Measurements from ENCODE around the gene PPP1R9B. TPM values are rescaled to one million over a fixed set of nuclear protein-coding genes. Genes with fewer than 3 reads are reported as not detected.

PPP1R9B gene
- total RNA-seq, 3 donors from 2014 or later: 70.2 to 82.2 (median 76.6) TPM

- DNase-seq: no peak
- no peaks in the 10 kb centered on the region for H3K36me3 Mint-ChIP-seq (ENCODE audit: insufficient read depth)
- peaks cover 25% of the 10 kb centered on the region for H3K4me1 Mint-ChIP-seq (ENCODE audit: low read depth)
- ATAC-seq: no peak
- H3K27me3 Mint-ChIP-seq (ENCODE audit: low read depth): peaks cover 2% of the 10 kb centered on the region
- H3K9me3 Mint-ChIP-seq: no peaks in the 10 kb centered on the region
- no peak overlapping the region for H3K4me3 Mint-ChIP-seq
Measured at GRCh38 chr17:50182783-50183420, 32.4 kb upstream of the PPP1R9B start.

GRCh38 chr17:50181591-50182560, 31.4 kb upstream of the PPP1R9B start:
- Mint-ChIP-seq H3K9me3 (no peaks in the 10 kb centered on the region), H3K4me3 (no peak overlapping the region), H3K36me3 (ENCODE audit: insufficient read depth) (no peaks in the 10 kb centered on the region), H3K27me3 (ENCODE audit: low read depth) (no peaks in the 10 kb centered on the region), H3K4me1 (ENCODE audit: low read depth) (peaks cover 25% of the 10 kb centered on the region)
- ATAC-seq: no peak
- DNase-seq: no peak

GRCh38 chr17:50181144-50181543, 30.7 kb upstream of the PPP1R9B start:
- Mint-ChIP-seq H3K4me3 (no peak overlapping the region), H3K36me3 (ENCODE audit: insufficient read depth) (no peaks in the 10 kb centered on the region), H3K27me3 (ENCODE audit: low read depth) (no peaks in the 10 kb centered on the region), H3K4me1 (ENCODE audit: low read depth) (peaks cover 25% of the 10 kb centered on the region), H3K9me3 (no peaks in the 10 kb centered on the region)
- DNase-seq (no peak), ATAC-seq (no peak)

GRCh38 chr17:50180620-50181019, 30.1 kb upstream of the PPP1R9B start:
- DNase-seq: no peak
- H3K4me3 Mint-ChIP-seq: no peak overlapping the region

GRCh38 chr17:50180111-50180510, 29.6 kb upstream of the PPP1R9B start:
- H3K4me1 Mint-ChIP-seq (ENCODE audit: low read depth): peaks cover 25% of the 10 kb centered on the region
- no peaks in the 10 kb centered on the region for H3K27me3 Mint-ChIP-seq (ENCODE audit: low read depth)
- no peaks in the 10 kb centered on the region for H3K9me3 Mint-ChIP-seq
- ATAC-seq (no peak), DNase-seq (no peak)
- no peak overlapping the region for H3K4me3 Mint-ChIP-seq
- H3K36me3 Mint-ChIP-seq (ENCODE audit: insufficient read depth): no peaks in the 10 kb centered on the region

More at GRCh38 chr17:50180620-50181019, 30.1 kb upstream of the PPP1R9B start:
- H3K36me3 Mint-ChIP-seq (ENCODE audit: insufficient read depth): no peaks in the 10 kb centered on the region
- no peaks in the 10 kb centered on the region for H3K27me3 Mint-ChIP-seq (ENCODE audit: low read depth)
- peaks cover 25% of the 10 kb centered on the region for H3K4me1 Mint-ChIP-seq (ENCODE audit: low read depth)
- no peaks in the 10 kb centered on the region for H3K9me3 Mint-ChIP-seq
- ATAC-seq: no peak

GRCh38 chr17:50177983-50178834, 27.7 kb upstream of the PPP1R9B start:
- peak; percentile 84 to 86 for ATAC-seq
- no peak overlapping the region for H3K4me3 Mint-ChIP-seq
- H3K36me3 Mint-ChIP-seq (ENCODE audit: insufficient read depth): no peaks in the 10 kb centered on the region
- no peaks in the 10 kb centered on the region for H3K9me3 Mint-ChIP-seq
- peak; percentile 47 for DNase-seq
- peaks cover 13% of the 10 kb centered on the region for H3K4me1 Mint-ChIP-seq (ENCODE audit: low read depth)
- no peaks in the 10 kb centered on the region for H3K27me3 Mint-ChIP-seq (ENCODE audit: low read depth)

GRCh38 chr17:50177476-50177875, 27.0 kb upstream of the PPP1R9B start:
- peaks cover 9% of the 10 kb centered on the region for H3K4me1 Mint-ChIP-seq (ENCODE audit: low read depth)
- ATAC-seq (no peak), DNase-seq (no peak)
- H3K36me3 Mint-ChIP-seq (ENCODE audit: insufficient read depth): no peaks in the 10 kb centered on the region
- no peaks in the 10 kb centered on the region for H3K9me3 Mint-ChIP-seq
- no peak overlapping the region for H3K4me3 Mint-ChIP-seq
- no peaks in the 10 kb centered on the region for H3K27me3 Mint-ChIP-seq (ENCODE audit: low read depth)

- no peak for DNase-seq
- no peak for ATAC-seq
- Mint-ChIP-seq H3K27me3 (ENCODE audit: low read depth) (no peaks in the 10 kb centered on the region), H3K4me3 (no peak overlapping the region), H3K4me1 (ENCODE audit: low read depth) (peaks cover 9% of the 10 kb centered on the region), H3K9me3 (no peaks in the 10 kb centered on the region), H3K36me3 (ENCODE audit: insufficient read depth) (no peaks in the 10 kb centered on the region)
Measured at GRCh38 chr17:50176559-50177357, 26.3 kb upstream of the PPP1R9B start.

- ATAC-seq (no peak), DNase-seq (no peak)
- peaks cover 9% of the 10 kb centered on the region for H3K4me1 Mint-ChIP-seq (ENCODE audit: low read depth)
- H3K36me3 Mint-ChIP-seq (ENCODE audit: insufficient read depth): no peaks in the 10 kb centered on the region
- no peaks in the 10 kb centered on the region for H3K27me3 Mint-ChIP-seq (ENCODE audit: low read depth)
- H3K9me3 Mint-ChIP-seq: no peaks in the 10 kb centered on the region
- H3K4me3 Mint-ChIP-seq: no peak overlapping the region
Measured at GRCh38 chr17:50175035-50175807, 24.7 kb upstream of the PPP1R9B start.

- DNase-seq (no peak), ATAC-seq (no peak)
- peaks cover 9% of the 10 kb centered on the region for H3K4me1 Mint-ChIP-seq (ENCODE audit: low read depth)
- no peaks in the 10 kb centered on the region for H3K36me3 Mint-ChIP-seq (ENCODE audit: insufficient read depth)
- no peaks in the 10 kb centered on the region for H3K9me3 Mint-ChIP-seq
- no peak overlapping the region for H3K4me3 Mint-ChIP-seq
- H3K27me3 Mint-ChIP-seq (ENCODE audit: low read depth): no peaks in the 10 kb centered on the region
Measured at GRCh38 chr17:50174444-50174843, 24.0 kb upstream of the PPP1R9B start.

GRCh38 chr17:50173335-50173941, 23.0 kb upstream of the PPP1R9B start:
- H3K4me3 Mint-ChIP-seq: no peak overlapping the region
- no peaks in the 10 kb centered on the region for H3K27me3 Mint-ChIP-seq (ENCODE audit: low read depth)
- peaks cover 15% of the 10 kb centered on the region for H3K4me1 Mint-ChIP-seq (ENCODE audit: low read depth)
- no peaks in the 10 kb centered on the region for H3K36me3 Mint-ChIP-seq (ENCODE audit: insufficient read depth)
- no peak for DNase-seq
- no peaks in the 10 kb centered on the region for H3K9me3 Mint-ChIP-seq
- ATAC-seq: no peak

- no peaks in the 10 kb centered on the region for H3K27me3 Mint-ChIP-seq (ENCODE audit: low read depth)
- H3K4me1 Mint-ChIP-seq (ENCODE audit: low read depth): peaks cover 10% of the 10 kb centered on the region
- DNase-seq (no peak), ATAC-seq (no peak)
- H3K9me3 Mint-ChIP-seq: no peaks in the 10 kb centered on the region
- no peaks in the 10 kb centered on the region for H3K36me3 Mint-ChIP-seq (ENCODE audit: insufficient read depth)
- no peak overlapping the region for H3K4me3 Mint-ChIP-seq
Measured at GRCh38 chr17:50172936-50173334, 22.5 kb upstream of the PPP1R9B start.

- ATAC-seq (no peak), DNase-seq (no peak)
- Mint-ChIP-seq H3K4me1 (ENCODE audit: low read depth) (peaks cover 10% of the 10 kb centered on the region), H3K9me3 (no peaks in the 10 kb centered on the region), H3K27me3 (ENCODE audit: low read depth) (no peaks in the 10 kb centered on the region), H3K4me3 (no peak overlapping the region), H3K36me3 (ENCODE audit: insufficient read depth) (no peaks in the 10 kb centered on the region)
Measured at GRCh38 chr17:50172130-50172529, 21.7 kb upstream of the PPP1R9B start.

Measured in activated T-cell treated with anti-CD3 and anti-CD28 coated beads, Interleukin-2, amount 50 U/mL, for 4 hours (primary cell).